Hepatocyte (in vitro differentiated cells): ENCODE results near the gene LRRIQ3.

Experiments
- CTCF ChIP-seq: fragments of 200-600 bp; sonication (generic); IDR thresholded peaks from 2 replicates; pipeline ENCODE4 v1.5.1; 2016; ENCODE audit warnings: antibody characterized with exemption, mild to moderate bottlenecking; ENCODE audit not compliant: poor library complexity
- EZH2 ChIP-seq: fragments of 200-600 bp; sonication (generic); IDR thresholded peaks from 2 replicates; pipeline ENCODE4 v1.6.1; 2016; ENCODE audit warnings: antibody characterized with exemption, mild to moderate bottlenecking, borderline replicate concordance
- EZH2phosphoT487 ChIP-seq: fragments of 200-600 bp; sonication (generic); IDR thresholded peaks from one replicate; pipeline ENCODE4 v1.6.1; 2018; ENCODE audit warnings: antibody characterized with exemption, mild to moderate bottlenecking, low read depth, moderate library complexity; ENCODE audit not compliant: unreplicated experiment, severe bottlenecking

- TF ChIP-seq CTCF (no peak), EZH2 (no peak), EZH2phosphoT487 (no peak)
Measured at GRCh38 chr1:74113333-74113732, 84.6 kb downstream of the LRRIQ3 start.
